ENCODE results near the gene REC114.
A peak's percentile ranks its signal among the peaks of the same experiment; 100 is the strongest.
"Not testable (repeated sequence)": the region's sequence is repeated elsewhere in the genome, so short reads cannot be mapped to it uniquely, and the experiment has no call there.

REC114 gene

GRCh38 chr15:73538123-73538522 is 95.2 kb downstream of the REC114 start:
- Mint-ChIP-seq H3K36me3 (no peaks in the 10 kb centered on the region), H3K27ac (no peak overlapping the region), H3K4me3 (no peak overlapping the region), H3K9me3 (no peaks in the 10 kb centered on the region), H3K4me1 (no peaks in the 10 kb centered on the region)
- no peak for DNase-seq (ENCODE audit: low spot score in 2 of 2)
- no peak for ATAC-seq

- DNase-seq (ENCODE audit: low spot score in 2 of 2) (no peak), ATAC-seq (no peak)
- Mint-ChIP-seq H3K4me1 (no peaks in the 10 kb centered on the region), H3K4me3 (no peak overlapping the region), H3K36me3 (no peaks in the 10 kb centered on the region), H3K27ac (no peak overlapping the region), H3K9me3 (no peaks in the 10 kb centered on the region)
Measured at GRCh38 chr15:73538563-73539211, 95.7 kb downstream of the REC114 start.

- H3K27ac Mint-ChIP-seq = no peak overlapping the region
- no peaks in the 10 kb centered on the region for H3K36me3 Mint-ChIP-seq
- H3K4me3 Mint-ChIP-seq = no peak overlapping the region
- H3K4me1 Mint-ChIP-seq = no peaks in the 10 kb centered on the region
- ATAC-seq = no peak
- no peak for DNase-seq (ENCODE audit: low spot score in 2 of 2)
- H3K9me3 Mint-ChIP-seq = no peaks in the 10 kb centered on the region
Measured at GRCh38 chr15:73539212-73540128, 96.5 kb downstream of the REC114 start.

- no peak overlapping the region for H3K27ac Mint-ChIP-seq
- H3K9me3 Mint-ChIP-seq = no peaks in the 10 kb centered on the region
- ATAC-seq = no peak
- no peaks in the 10 kb centered on the region for H3K4me1 Mint-ChIP-seq
- H3K4me3 Mint-ChIP-seq = no peak overlapping the region
- DNase-seq (ENCODE audit: low spot score in 2 of 2) = no peak
- H3K36me3 Mint-ChIP-seq = no peaks in the 10 kb centered on the region
Measured at GRCh38 chr15:73540161-73540560, 97.2 kb downstream of the REC114 start.

GRCh38 chr15:73541479-73541878 is 98.5 kb downstream of the REC114 start:
- ATAC-seq (no peak), DNase-seq (ENCODE audit: low spot score in 2 of 2) (no peak)
- Mint-ChIP-seq H3K27ac (no peak overlapping the region), H3K4me3 (no peak overlapping the region), H3K9me3 (no peaks in the 10 kb centered on the region), H3K4me1 (no peaks in the 10 kb centered on the region), H3K36me3 (no peaks in the 10 kb centered on the region)

GRCh38 chr15:73548925-73549324 is 106.0 kb downstream of the REC114 start:
- H3K36me3 Mint-ChIP-seq; H3K27ac Mint-ChIP-seq; DNase-seq (ENCODE audit: low spot score in 2 of 2); H3K4me3 Mint-ChIP-seq; H3K4me1 Mint-ChIP-seq; ATAC-seq; H3K9me3 Mint-ChIP-seq: not testable (repeated sequence)

GRCh38 chr15:73550190-73550589 is 107.2 kb downstream of the REC114 start:
- Mint-ChIP-seq H3K36me3 (no peaks in the 10 kb centered on the region), H3K4me1 (no peaks in the 10 kb centered on the region), H3K27ac (no peak overlapping the region), H3K4me3 (no peak overlapping the region), H3K9me3 (no peaks in the 10 kb centered on the region)
- no peak for DNase-seq (ENCODE audit: low spot score in 2 of 2)
- no peak for ATAC-seq

GRCh38 chr15:73555080-73555479 is 112.1 kb downstream of the REC114 start:
- Mint-ChIP-seq H3K36me3 (peaks cover 39% of the 10 kb centered on the region), H3K4me3 (no peak overlapping the region), H3K9me3 (no peaks in the 10 kb centered on the region), H3K27ac (peak overlapping the region; percentile 2), H3K4me1 (no peaks in the 10 kb centered on the region)
- no peak for ATAC-seq
- DNase-seq (ENCODE audit: low spot score in 2 of 2) = no peak

- peaks cover 73% of the 10 kb centered on the region for H3K36me3 Mint-ChIP-seq
- H3K9me3 Mint-ChIP-seq = no peaks in the 10 kb centered on the region
- ATAC-seq (no peak), DNase-seq (ENCODE audit: low spot score in 2 of 2) (no peak)
- H3K4me1 Mint-ChIP-seq = peaks cover 1% of the 10 kb centered on the region
- no peak overlapping the region for H3K27ac Mint-ChIP-seq
- H3K4me3 Mint-ChIP-seq = no peak overlapping the region
Measured at GRCh38 chr15:73558529-73558928, 115.6 kb downstream of the REC114 start.

- ATAC-seq = peak; percentile 61
- DNase-seq (ENCODE audit: low spot score in 2 of 2) = no peak
- H3K4me1 Mint-ChIP-seq = peaks cover 13% of the 10 kb centered on the region
- H3K36me3 Mint-ChIP-seq = peaks cover 90% of the 10 kb centered on the region
- no peak overlapping the region for H3K27ac Mint-ChIP-seq
- no peaks in the 10 kb centered on the region for H3K9me3 Mint-ChIP-seq
- no peak overlapping the region for H3K4me3 Mint-ChIP-seq
Measured at GRCh38 chr15:73560501-73561117, 117.6 kb downstream of the REC114 start.

- H3K9me3 Mint-ChIP-seq = no peaks in the 10 kb centered on the region
- H3K4me1 Mint-ChIP-seq = peaks cover 13% of the 10 kb centered on the region
- H3K36me3 Mint-ChIP-seq = peaks cover 94% of the 10 kb centered on the region
- ATAC-seq (peak; percentile 32), DNase-seq (ENCODE audit: low spot score in 2 of 2) (no peak)
- peak overlapping the region; percentile 29 for H3K27ac Mint-ChIP-seq
- H3K4me3 Mint-ChIP-seq = no peak overlapping the region
Measured at GRCh38 chr15:73564255-73564654, 121.3 kb downstream of the REC114 start.

GRCh38 chr15:73567020-73567419 is 124.1 kb downstream of the REC114 start:
- ATAC-seq = no peak
- Mint-ChIP-seq H3K9me3 (no peaks in the 10 kb centered on the region), H3K36me3 (peaks cover 94% of the 10 kb centered on the region), H3K4me1 (peaks cover 40% of the 10 kb centered on the region), H3K27ac (peak overlapping the region; percentile 73), H3K4me3 (peak overlapping the region; percentile 4)
- no peak for DNase-seq (ENCODE audit: low spot score in 2 of 2)

- peak overlapping the region; percentile 50 for H3K4me3 Mint-ChIP-seq
- no peak for DNase-seq (ENCODE audit: low spot score in 2 of 2)
- no peaks in the 10 kb centered on the region for H3K9me3 Mint-ChIP-seq
- peaks cover 48% of the 10 kb centered on the region for H3K4me1 Mint-ChIP-seq
- ATAC-seq = no peak
- H3K27ac Mint-ChIP-seq = peak overlapping the region; percentile 69
- H3K36me3 Mint-ChIP-seq = peaks cover 93% of the 10 kb centered on the region
Measured at GRCh38 chr15:73568564-73569280, 125.8 kb downstream of the REC114 start.

- H3K36me3 Mint-ChIP-seq = peaks cover 92% of the 10 kb centered on the region
- peaks cover 42% of the 10 kb centered on the region for H3K4me1 Mint-ChIP-seq
- H3K27ac Mint-ChIP-seq = peak overlapping the region; percentile 61
- DNase-seq (ENCODE audit: low spot score in 2 of 2) (no peak), ATAC-seq (no peak)
- no peaks in the 10 kb centered on the region for H3K9me3 Mint-ChIP-seq
- peak overlapping the region; percentile 50 for H3K4me3 Mint-ChIP-seq
Measured at GRCh38 chr15:73569361-73569760, 126.4 kb downstream of the REC114 start.

Data from stimulated activated effector memory CD8-positive, alpha-beta T cell treated with anti-CD3 and anti-CD28 coated beads, Interleukin-12 subunit alpha, Interleukin-12 subunit beta, amount 100 ng/mL, for 72 hours (primary cell).